GM12878 (cell line): ENCODE data around the gene PSMD13. TPM values are rescaled to one million over a fixed set of nuclear protein-coding genes. Genes with fewer than 3 reads are reported as not detected.

Experiments used
- ATAC-seq: fragments of 200-7000 bp; cut with Tn5 transposase; 3 replicates; pipeline ENCODE4 v1.9.1; 2020; ENCODE audit warnings: mild to moderate bottlenecking, moderate library complexity
- BruUV-seq: library from RNA; stranded (reverse); fragments of 400-500 nt; replicated peaks from 2 replicates; lab custom pipeline; 2021; lab: Mats Ljungman, UMichigan
- CTCF ChIA-PET: fragments of 300-600 bp; sonication (Branson Sonifier 250); formaldehyde crosslinking; extraction: SDS; loops from one replicate; lab custom pipeline; 2021; ENCODE audit warnings: inconsistent platforms; lab: Yijun Ruan, JAX
- POLR2A ChIA-PET: fragments of 350-600 bp; formaldehyde crosslinking; extraction: SDS; loops from one replicate; lab custom pipeline; 2021; ENCODE audit warnings: inconsistent platforms; lab: Charles Lee
- RAD21 ChIA-PET: fragments of 300-600 bp; sonication (Branson Sonifier 250); formaldehyde crosslinking; loops from one replicate; lab custom pipeline; 2023; ENCODE audit warnings: antibody characterized with exemption; ENCODE audit not compliant: unreplicated experiment; lab: Charles Lee
- SMC1A ChIA-PET: fragments of 300-600 bp; sonication (Branson Sonifier 250); formaldehyde crosslinking; loops from one replicate; lab custom pipeline; 2023; ENCODE audit not compliant: unreplicated experiment, uncharacterized antibody; lab: Charles Lee
- DNase-seq: peaks from one replicate; pipeline ENCODE4 v3.0.0-alpha.2; 2011; ENCODE audit warnings: low read depth, low spot score
- FAIRE-seq: peaks from 3 replicates; lab custom pipeline; 2011; peaks lifted over from hg19 to GRCh38; lab: Jason Lieb, UNC
- H2AFZ ChIP-seq: 2 replicates; pipeline ENCODE4 v1.6.0; 2011; ENCODE audit warnings: low read depth, low read length, control low read depth; ENCODE audit not compliant: control insufficient read depth
- H3K27ac ChIP-seq: 2 replicates; pipeline ENCODE4 v1.5.1; 2011; ENCODE audit warnings: control low read depth; ENCODE audit not compliant: control insufficient read depth, insufficient read depth
- H3K27me3 ChIP-seq, 2 experiments: replicated peaks in 1 of 2; 2 replicates each; pipeline versions ENCODE4 v1.6.0 to v1.6.1; 2011; ENCODE audit warnings: low read length in 1 of 2; ENCODE audit not compliant: control insufficient read depth in 2 of 2, insufficient read depth in 2 of 2
- H3K36me3 ChIP-seq, 2 experiments: 2 replicates each; pipeline ENCODE4 v1.5.1; 2011; ENCODE audit warnings: low read length in 1 of 2; ENCODE audit not compliant: control insufficient read depth in 2 of 2, insufficient read depth in 2 of 2
- H3K4me1 ChIP-seq: 2 replicates; pipeline ENCODE4 v1.6.1; 2011; ENCODE audit warnings: mild to moderate bottlenecking, low read length, moderate library complexity, mixed read lengths; ENCODE audit not compliant: control insufficient read depth, insufficient read depth
- H3K4me2 ChIP-seq: 2 replicates; pipeline ENCODE4 v1.6.0; 2011; ENCODE audit warnings: control low read depth; ENCODE audit not compliant: control insufficient read depth, insufficient read depth
- H3K4me3 ChIP-seq: fragments of 200-600 bp; sonication (generic); 2 replicates; pipeline ENCODE4 v1.5.1; 2016
- H3K79me2 ChIP-seq: 2 replicates; pipeline ENCODE4 v1.6.0; 2011; ENCODE audit warnings: low read length; ENCODE audit not compliant: control insufficient read depth, insufficient read depth
- H3K9ac ChIP-seq: 2 replicates; pipeline ENCODE4 v1.8.0; 2011; ENCODE audit warnings: low read length, control low read depth, mixed read lengths; ENCODE audit not compliant: control insufficient read depth, insufficient read depth
- H3K9me3 ChIP-seq: replicated peaks from 3 replicates; pipeline ENCODE4 v1.5.1; 2011; ENCODE audit warnings: mild to moderate bottlenecking, low read length; ENCODE audit not compliant: control insufficient read depth, insufficient read depth
- H4K20me1 ChIP-seq: 2 replicates; pipeline ENCODE4 v1.6.0; 2011; ENCODE audit not compliant: control insufficient read depth, insufficient read depth
- EP300 ChIP-seq, 2 experiments: fragments of 150-350 bp in 1 of 2; IDR thresholded peaks; 2 replicates each; pipeline ENCODE4 v1.6.1; 2011 to 2012; ENCODE audit warnings: low read depth in 2 of 2, low read length in 2 of 2, borderline replicate concordance in 1 of 2, improper control_type of control experiment in 1 of 2, inconsistent platforms in 1 of 2; ENCODE audit not compliant: control insufficient read depth in 1 of 2
- ETV6 ChIP-seq, 2 experiments: fragments of 450-650 bp in 1 of 2; IDR thresholded peaks in 1 of 2; conservative IDR thresholded peaks in 1 of 2; 2 replicates each; pipeline ENCODE4 v1.6.1; 2014; ENCODE audit warnings: antibody characterized with exemption in 1 of 2, borderline replicate concordance in 1 of 2, low read depth in 1 of 2, mild to moderate bottlenecking in 1 of 2, moderate library complexity in 1 of 2
- JUND ChIP-seq: IDR thresholded peaks from 2 replicates; pipeline ENCODE4 v1.6.1; 2012; ENCODE audit warnings: low read depth, mild to moderate bottlenecking, low read length, improper control_type of control experiment, moderate library complexity
- MAX ChIP-seq: IDR thresholded peaks from 2 replicates; pipeline ENCODE4 v1.6.1; 2012; ENCODE audit warnings: low read depth, low read length, improper control_type of control experiment
- PKNOX1 ChIP-seq: fragments of 450-650 bp; IDR thresholded peaks from 2 replicates; pipeline ENCODE4 v1.6.1; 2016; ENCODE audit warnings: mild to moderate bottlenecking
- RELB ChIP-seq: fragments of 450-650 bp; IDR thresholded peaks from 2 replicates; pipeline ENCODE4 v1.6.1; 2017; ENCODE audit warnings: low read depth, mild to moderate bottlenecking, moderate library complexity
- SP1 ChIP-seq: IDR thresholded peaks from one replicate; pipeline ENCODE4 v1.6.1; 2011; ENCODE audit warnings: low read depth, low read length
- ZBTB40 ChIP-seq: fragments of 450-650 bp; IDR thresholded peaks from 2 replicates; pipeline ENCODE4 v1.6.1; 2016; ENCODE audit warnings: mild to moderate bottlenecking, moderate library complexity, borderline replicate concordance
- ZNF592 ChIP-seq: fragments of 450-650 bp; IDR thresholded peaks from 2 replicates; pipeline ENCODE4 v1.6.1; 2017; ENCODE audit warnings: mild to moderate bottlenecking, moderate library complexity
- WGBS: methylation state at CpG from one replicate; pipeline ENCODE4 v1.1.6; 2016; ENCODE audit warnings: low lambda C conversion rate; ENCODE audit not compliant: insufficient replicate concordance, insufficient coverage; ENCODE audit errors: missing lambda C conversion rate; 5-methylcytosine and 5-hydroxymethylcytosine counted together
- in situ Hi-C: fragments of 300-500 bp; cut with MboI; formaldehyde crosslinking; loops from 9 replicates; pipeline ENCODE4 v1.14.3; 2018; ENCODE audit warnings: mixed read lengths
- intact Hi-C: fragments of 100-400 bp; cut with micrococcal nuclease; formaldehyde crosslinking; loops from one replicate; pipeline ENCODE4 v1.14.2; 2022; ENCODE audit not compliant: unreplicated experiment
- polyA plus RNA-seq, 11 experiments: library from polyadenylated mRNA; depleted of rRNA in 4 of 11; unstranded in 6 of 11; stranded (reverse) in 5 of 11; fragments of >200 nt; fragmentation: Nextera tagmentation in 4 of 11; fragmentation: Illumina TruSeq in 1 of 11; extraction: Ambion mirVana in 4 of 11; extraction: Trizol in 1 of 11; gene quantifications; 1 replicate in 1 of 11; 2 replicates in 10 of 11; pipeline versions ENCODE4 v1.2.1 to v1.2.3, GENCODE V29; 2011 to 2016; ENCODE audit warnings: inconsistent platforms in 2 of 11, missing spikeins in 2 of 11, low read depth in 1 of 11
- total RNA-seq, 4 experiments: library from RNA; depleted of rRNA in 3 of 4; stranded (reverse); fragments of >200 nt in 3 of 4; fragmentation: Illumina TruSeq in 1 of 4; extraction: Trizol in 1 of 4; gene quantifications; 2 replicates each; pipeline versions ENCODE4 v1.2.1 to v1.2.3, GENCODE V29; 2013 to 2021

Gene PSMD13
- total and polyA plus RNA-seq, 10 of the 15 experiments (the other 5 are each of a cell fraction or from before 2014, with no cell fraction given): 141 to 303 (median 177) TPM

GRCh38 chr11:250274-250673, 13.5 kb downstream of the PSMD13 start:
- Histone ChIP-seq H3K79me2 (no peaks in the 10 kb centered on the region), H3K4me2 (no peak overlapping the region), H3K4me3 (no peak overlapping the region), H3K27me3 (no peaks in the 10 kb centered on the region), H4K20me1 (no peaks in the 10 kb centered on the region), H2AFZ (no peak overlapping the region), H3K27ac (no peak overlapping the region), H3K36me3 (peaks cover 25 to 27% of the 10 kb centered on the region in 2 experiments), H3K4me1 (no peaks in the 10 kb centered on the region), H3K9ac (no peak overlapping the region), H3K9me3 (no peaks in the 10 kb centered on the region)
- intact Hi-C loops (no loop called here), in situ Hi-C loops (loop anchor here (5.0 kb wide), 1 partner anchor 107 kb away; no protein-coding TSS in a partner anchor)
- no TSS peak for BruUV-seq
- CTCF ChIA-PET: interaction anchor here (0.6 to 3.9 kb wide), 30 partner anchors 8 to 207 kb away, joined by 3 to 45 read pairs (median 6); partner anchors contain the start of genes BET1L, IFITM2, PGGHG and RIC8A
- POLR2A ChIA-PET: interaction anchor here (0.9 to 2.0 kb wide), 8 partner anchors 11 to 105 kb away, joined by 3 to 6 read pairs (median 6); partner anchors contain the start of genes IFITM2, PGGHG and PSMD13
- SMC1A ChIA-PET: interaction anchor here (0.6 to 5.6 kb wide), 23 partner anchors 9 to 271 kb away, joined by 3 to 38 read pairs (median 5); partner anchors contain the start of genes IFITM2 and PSMD13
- RAD21 ChIA-PET: interaction anchor here (0.5 to 2.0 kb wide), 18 partner anchors 8 to 198 kb away, joined by 3 to 23 read pairs (median 5); partner anchors contain the start of genes BET1L, PGGHG, PSMD13 and RIC8A
- WGBS: 95% methylated on average over 5 of the region's 5 CpGs
- FAIRE-seq: no peak
- no peak for DNase-seq
- ATAC-seq: no peak
- no peak for TF ChIP-seq ZNF592
- TF ChIP-seq ETV6 (conservative IDR thresholded peaks at IDR 0.05 in 1 of 2, IDR thresholded peaks at IDR 0.05 in 1 of 2; ENCODE audit: borderline replicate concordance in 1 of 2, low read depth in 1 of 2): no peak
- TF ChIP-seq PKNOX1: no peak
- TF ChIP-seq ZBTB40: no peak
- no peak for TF ChIP-seq RELB
- TF ChIP-seq EP300 (IDR thresholded peaks at IDR 0.05; ENCODE audit: borderline replicate concordance in 1 of 2, control insufficient read depth in 1 of 2, low read depth in 2 of 2, low read length in 2 of 2): no peak
- TF ChIP-seq MAX: no peak
- no peak for TF ChIP-seq JUND
- no peak for TF ChIP-seq SP1
